ENCODE results near the gene PPM1M. TPM values are rescaled to one million over a fixed set of nuclear protein-coding genes. Genes with fewer than 3 reads are reported as not detected.

The PPM1M gene
- total RNA-seq, 2 experiments from 2014 or later = 90.7 to 91.9 TPM

Small RNA genes within 50 kb of the gene (microRNA-seq; reads per million reads assigned to microRNA genes)
- gene MIR135A1 (not detected), gene MIRLET7G (178,352 reads per million, percentile 100 among the genes with 10 or more reads in this experiment)

Other genes starting within 250 kb of the PPM1M start
- 1,000 to 10,000 TPM; 1,199 to 1,266 TPM for gene RPL29, start 249.9 kb upstream of the PPM1M start, total RNA-seq
- 10 to 100 TPM; 37.4 to 39.1 TPM for gene DUSP7, start 189.2 kb upstream of the PPM1M start, total RNA-seq
- gene POC1A, start 91.3 kb upstream of the PPM1M start, total RNA-seq = 10 to 100 TPM; 31.7 to 32.3 TPM
- 10 to 100 TPM; 57.7 to 60.8 TPM for gene ALAS1, start 47.6 kb upstream of the PPM1M start, total RNA-seq
- gene TLR9, start 20.1 kb upstream of the PPM1M start, total RNA-seq = under 1 TPM; 0.52 to 0.79 TPM
- 100 to 1,000 TPM; 154 to 162 TPM for gene TWF2, start 6.6 kb upstream of the PPM1M start, total RNA-seq
- gene WDR82, start 32.9 kb downstream of the PPM1M start, total RNA-seq = 100 to 1,000 TPM; 131 TPM
- gene GLYCTK, start 42.1 kb downstream of the PPM1M start, total RNA-seq = 10 to 100 TPM; 24.7 to 25.6 TPM
- gene DNAH1, start 70.6 kb downstream of the PPM1M start, total RNA-seq = 10 to 100 TPM; 18.1 to 20.2 TPM
- 100 to 1,000 TPM in 1 of 2 experiments, 10 to 100 TPM in 1; 95.6 to 105 TPM for gene BAP1, start 164.2 kb downstream of the PPM1M start, total RNA-seq
- gene PHF7, start 164.9 kb downstream of the PPM1M start, total RNA-seq = 10 to 100 TPM; 14.6 to 16.2 TPM
- under 1 TPM; 0.13 to 0.21 TPM for gene SEMA3G, start 199.3 kb downstream of the PPM1M start, total RNA-seq
- gene TNNC1, start 208.3 kb downstream of the PPM1M start, total RNA-seq = 1 to 10 TPM in 1 of 2 experiments, under 1 TPM in 1; 0.84 to 2.1 TPM
- gene NISCH, start 209.8 kb downstream of the PPM1M start, total RNA-seq = 10 to 100 TPM; 77.2 to 82.6 TPM
- gene STAB1, start 249.6 kb downstream of the PPM1M start, total RNA-seq = under 1 TPM in 1 of 2 experiments, not detected in 1; 0.05 TPM

All from activated CD8-positive, alpha-beta T cell treated with anti-CD3 and anti-CD28 coated beads, Interleukin-2, amount 10 ng/mL, durations not matched to agents 7 days and 5 days (primary cell).